AG10803 (cell line): Measurements from ENCODE around the gene KCNT1.

Source experiments
- DNase-seq: peaks from one replicate; pipeline ENCODE4 v3.0.0; 2010; ENCODE audit warnings: low read depth
- H3K4me3 ChIP-seq: 2 replicates; pipeline ENCODE4 v1.5.1; 2011; ENCODE audit warnings: mild to moderate bottlenecking, low read length, control low read depth
- CTCF ChIP-seq: conservative IDR thresholded peaks from 2 replicates; pipeline ENCODE4 v1.5.1; 2011; ENCODE audit warnings: mild to moderate bottlenecking, low read length, control low read depth, inconsistent platforms

The KCNT1 gene

GRCh38 chr9:135827301-135827700 lies 125.3 kb downstream of the KCNT1 start:
- no peak for TF ChIP-seq CTCF
- no peak for DNase-seq
- no peak overlapping the region for H3K4me3 ChIP-seq

- DNase-seq = no peak
- no peak overlapping the region for H3K4me3 ChIP-seq
- no peak for TF ChIP-seq CTCF
Observed at GRCh38 chr9:135827866-135828580, 126.0 kb downstream of the KCNT1 start.

GRCh38 chr9:135828656-135829055 lies 126.7 kb downstream of the KCNT1 start:
- TF ChIP-seq CTCF = no peak
- no peak for DNase-seq
- H3K4me3 ChIP-seq = no peak overlapping the region

- no peak overlapping the region for H3K4me3 ChIP-seq
- TF ChIP-seq CTCF = no peak
- no peak for DNase-seq
Observed at GRCh38 chr9:135830496-135830895, 128.5 kb downstream of the KCNT1 start.

GRCh38 chr9:135833864-135834263 lies 131.9 kb downstream of the KCNT1 start:
- TF ChIP-seq CTCF = no peak
- no peak overlapping the region for H3K4me3 ChIP-seq
- no peak for DNase-seq

GRCh38 chr9:135835131-135835530 lies 133.1 kb downstream of the KCNT1 start:
- no peak overlapping the region for H3K4me3 ChIP-seq

More at GRCh38 chr9:135835131-135835530, 133.1 kb downstream of the KCNT1 start:
- no peak for DNase-seq
- TF ChIP-seq CTCF = no peak
